Thyroid gland (tissue), 4 donors: ENCODE measurements around the gene CISD3.

Source experiments
- POLR2A ChIP-seq, 2 donors: fragments of 450-650 bp; IDR thresholded peaks; one replicate each; pipeline ENCODE4 v1.6.1; 2017; ENCODE audit warnings: antibody characterized with exemption in 2 of 2, mild to moderate bottlenecking in 2 of 2, moderate library complexity in 1 of 2
- TF ChIP-seq, protein P1 (sequence below), 6 experiments: fragments of 200-600 bp in 3 of 6; fragments of 450-650 bp in 3 of 6; sonication (generic) in 3 of 6; IDR thresholded peaks; one replicate each; pipeline ENCODE4 v1.5.1; 2016 to 2019; ENCODE audit warnings: antibody characterized with exemption in 6 of 6, mild to moderate bottlenecking in 2 of 6, inconsistent platforms in 1 of 6, moderate library complexity in 1 of 6

DNA sequence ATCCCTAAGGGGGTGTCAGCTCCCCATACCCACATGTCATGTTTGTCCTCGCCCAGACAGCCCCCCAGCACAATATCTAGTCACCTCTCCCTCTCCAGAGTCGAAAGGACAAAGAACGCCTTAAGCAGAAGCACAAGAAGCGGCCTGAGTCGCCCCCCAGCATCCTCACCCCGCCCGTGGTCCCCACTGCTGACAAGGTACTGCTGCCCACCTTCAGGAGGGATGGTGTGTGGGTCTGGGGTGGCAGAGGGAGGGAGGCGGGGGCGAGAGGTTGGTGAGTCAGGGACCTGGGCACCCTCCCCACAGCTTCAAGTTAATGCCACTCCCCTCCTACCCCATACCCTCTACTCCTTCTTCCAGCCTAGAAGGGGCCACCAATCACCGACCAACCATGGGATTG, 17.5 kb upstream of the CISD3 start:
- TF ChIP-seq, protein P1, sequence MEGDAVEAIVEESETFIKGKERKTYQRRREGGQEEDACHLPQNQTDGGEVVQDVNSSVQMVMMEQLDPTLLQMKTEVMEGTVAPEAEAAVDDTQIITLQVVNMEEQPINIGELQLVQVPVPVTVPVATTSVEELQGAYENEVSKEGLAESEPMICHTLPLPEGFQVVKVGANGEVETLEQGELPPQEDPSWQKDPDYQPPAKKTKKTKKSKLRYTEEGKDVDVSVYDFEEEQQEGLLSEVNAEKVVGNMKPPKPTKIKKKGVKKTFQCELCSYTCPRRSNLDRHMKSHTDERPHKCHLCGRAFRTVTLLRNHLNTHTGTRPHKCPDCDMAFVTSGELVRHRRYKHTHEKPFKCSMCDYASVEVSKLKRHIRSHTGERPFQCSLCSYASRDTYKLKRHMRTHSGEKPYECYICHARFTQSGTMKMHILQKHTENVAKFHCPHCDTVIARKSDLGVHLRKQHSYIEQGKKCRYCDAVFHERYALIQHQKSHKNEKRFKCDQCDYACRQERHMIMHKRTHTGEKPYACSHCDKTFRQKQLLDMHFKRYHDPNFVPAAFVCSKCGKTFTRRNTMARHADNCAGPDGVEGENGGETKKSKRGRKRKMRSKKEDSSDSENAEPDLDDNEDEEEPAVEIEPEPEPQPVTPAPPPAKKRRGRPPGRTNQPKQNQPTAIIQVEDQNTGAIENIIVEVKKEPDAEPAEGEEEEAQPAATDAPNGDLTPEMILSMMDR (IDR thresholded peaks at IDR 0.05), result no peak
- no peak for TF ChIP-seq POLR2A (IDR thresholded peaks at IDR 0.05)
